Gastrocnemius medialis (tissue), 4 donors: ENCODE results near the gene CDHR3. TPM values are rescaled to one million over a fixed set of nuclear protein-coding genes. Genes with fewer than 3 reads are reported as not detected.
"Not testable (repeated sequence)": the region's sequence is repeated elsewhere in the genome, so short reads cannot be mapped to it uniquely, and the experiment has no call there.

Experiments used
- ATAC-seq, 2 donors: fragments of 150-250 bp; one replicate each; pipeline ENCODE4 v1.9.1; 2016
- DNase-seq, 2 donors: peaks; one replicate each; pipeline ENCODE4 v3.0.0-alpha.2; 2019
- H3K27ac ChIP-seq, 4 donors: fragments of 200-600 bp; sonication (generic); 1 replicate in 1 of 4; 2 replicates in 3 of 4; pipeline ENCODE4 v1.5.1; 2016 to 2018; ENCODE audit warnings: mild to moderate bottlenecking in 2 of 4, moderate library complexity in 1 of 4
- H3K27me3 ChIP-seq, 3 donors: fragments of 200-600 bp; sonication (generic) in 2 of 3; 1 replicate in 1 of 3; 2 replicates in 2 of 3; pipeline versions ENCODE4 v1.5.1 to v1.6.0; 2016 to 2019; ENCODE audit warnings: mild to moderate bottlenecking in 1 of 3, moderate library complexity in 1 of 3
- H3K36me3 ChIP-seq, 2 donors: fragments of 200-600 bp; sonication (generic) in 1 of 2; one replicate each; pipeline ENCODE4 v1.5.1; 2017 to 2018
- H3K4me1 ChIP-seq, 2 donors: fragments of 200-600 bp; sonication (generic) in 1 of 2; one replicate each; pipeline ENCODE4 v1.5.1; 2016 to 2017; ENCODE audit warnings: mild to moderate bottlenecking in 2 of 2
- H3K4me3 ChIP-seq, 4 donors: fragments of 200-600 bp; sonication (generic) in 3 of 4; 1 replicate in 1 of 4; 2 replicates in 3 of 4; pipeline ENCODE4 v1.5.1; 2016 to 2019; ENCODE audit warnings: mild to moderate bottlenecking in 2 of 4
- H3K9me3 ChIP-seq, 3 donors: fragments of 200-600 bp; sonication (generic) in 2 of 3; 1 replicate in 1 of 3; 2 replicates in 2 of 3; pipeline ENCODE4 v1.5.1; 2016 to 2019
- POLR2A ChIP-seq, 2 donors: fragments of 450-650 bp; IDR thresholded peaks; one replicate each; pipeline ENCODE4 v1.6.1; 2017; ENCODE audit warnings: antibody characterized with exemption in 2 of 2, mild to moderate bottlenecking in 2 of 2, moderate library complexity in 2 of 2
- in situ Hi-C, 4 donors: fragments of 200-750 bp; cut with MboI; loops; one replicate each; pipeline versions ENCODE4 v1.15.0 to v1.8.0; 2017; ENCODE audit warnings: low sequenced_read_pairs in 4 of 4
- intact Hi-C: fragments of 100-400 bp; cut with DNase I; formaldehyde crosslinking; loops from one replicate; pipeline ENCODE4 v1.15.1; 2023; ENCODE audit warnings: low total_unique reads
- total RNA-seq, 4 donors: library from RNA; depleted of rRNA; stranded (reverse); fragments of >200 nt; gene quantifications; one replicate each; pipeline versions ENCODE4 v1.1.0 to v1.2.3, GENCODE V29; 2016
- TF ChIP-seq, protein P1 (sequence below), 5 experiments: fragments of 450-650 bp in 3 of 5; fragments of 200-600 bp in 2 of 5; sonication (generic) in 2 of 5; IDR thresholded peaks in 4 of 5; conservative IDR thresholded peaks in 1 of 5; 1 replicate in 4 of 5; 2 replicates in 1 of 5; pipeline ENCODE4 v1.5.1; 2016 to 2019; ENCODE audit warnings: antibody characterized with exemption in 5 of 5, mild to moderate bottlenecking in 3 of 5, moderate library complexity in 3 of 5

Gene CDHR3
- total RNA-seq, 4 donors from 2014 or later = 0.62 to 21.2 TPM; not detected in 2

DNA sequence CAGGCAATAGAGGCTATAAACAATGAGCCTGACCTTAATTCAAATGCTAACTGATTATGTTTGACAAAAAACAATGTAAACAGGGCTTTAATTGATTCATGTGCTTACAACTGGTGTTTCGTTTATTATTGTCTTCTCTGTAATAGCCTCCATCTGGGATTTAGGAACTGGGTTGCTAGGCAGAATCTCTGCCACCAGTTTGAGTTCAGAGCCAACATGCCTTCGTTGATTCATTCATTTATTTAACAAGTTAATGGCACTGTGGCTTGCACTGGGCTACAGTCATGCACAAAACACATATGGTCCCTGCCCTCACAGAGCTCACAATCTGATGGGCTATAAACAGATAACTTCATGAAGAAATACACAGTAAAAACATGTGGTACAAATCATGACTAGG is 19.6 kb upstream of the CDHR3 start:
- Histone ChIP-seq H3K4me3 (no peak overlapping the region), H3K27me3 (no peaks in the 10 kb centered on the region), H3K27ac (no peak overlapping the region), H3K9me3 (no peaks in the 10 kb centered on the region), H3K4me1 (no peaks in the 10 kb centered on the region), H3K36me3 (no peaks in the 10 kb centered on the region)
- ATAC-seq = no peak
- in situ Hi-C loops = no loop called here
- TF ChIP-seq, protein P1, sequence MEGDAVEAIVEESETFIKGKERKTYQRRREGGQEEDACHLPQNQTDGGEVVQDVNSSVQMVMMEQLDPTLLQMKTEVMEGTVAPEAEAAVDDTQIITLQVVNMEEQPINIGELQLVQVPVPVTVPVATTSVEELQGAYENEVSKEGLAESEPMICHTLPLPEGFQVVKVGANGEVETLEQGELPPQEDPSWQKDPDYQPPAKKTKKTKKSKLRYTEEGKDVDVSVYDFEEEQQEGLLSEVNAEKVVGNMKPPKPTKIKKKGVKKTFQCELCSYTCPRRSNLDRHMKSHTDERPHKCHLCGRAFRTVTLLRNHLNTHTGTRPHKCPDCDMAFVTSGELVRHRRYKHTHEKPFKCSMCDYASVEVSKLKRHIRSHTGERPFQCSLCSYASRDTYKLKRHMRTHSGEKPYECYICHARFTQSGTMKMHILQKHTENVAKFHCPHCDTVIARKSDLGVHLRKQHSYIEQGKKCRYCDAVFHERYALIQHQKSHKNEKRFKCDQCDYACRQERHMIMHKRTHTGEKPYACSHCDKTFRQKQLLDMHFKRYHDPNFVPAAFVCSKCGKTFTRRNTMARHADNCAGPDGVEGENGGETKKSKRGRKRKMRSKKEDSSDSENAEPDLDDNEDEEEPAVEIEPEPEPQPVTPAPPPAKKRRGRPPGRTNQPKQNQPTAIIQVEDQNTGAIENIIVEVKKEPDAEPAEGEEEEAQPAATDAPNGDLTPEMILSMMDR (IDR thresholded peaks at IDR 0.05 in 4 of 5, conservative IDR thresholded peaks at IDR 0.05 in 1 of 5) = no peak
- TF ChIP-seq POLR2A (IDR thresholded peaks at IDR 0.05) = no peak
- DNase-seq = no peak
- intact Hi-C loops = no loop called here

DNA sequence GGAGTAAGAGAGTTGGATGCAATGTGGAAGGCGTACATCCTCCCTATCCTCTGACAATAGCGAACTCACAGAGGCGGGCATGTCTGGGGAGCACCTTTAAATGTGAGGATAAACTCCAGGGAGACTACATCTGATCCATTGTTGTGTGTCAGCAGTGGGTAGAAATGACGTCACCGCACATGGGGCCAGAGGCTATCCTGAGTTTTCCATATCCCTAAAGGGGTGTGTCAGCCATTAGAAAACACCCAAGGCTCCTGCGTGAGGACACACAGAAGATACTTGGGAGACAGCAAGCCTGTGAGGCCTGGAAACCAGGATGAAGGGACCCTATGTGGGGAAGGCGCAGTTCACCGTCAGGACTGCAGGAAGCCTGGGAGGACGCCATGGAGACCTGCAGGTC is 17.2 kb upstream of the CDHR3 start:
- TF ChIP-seq, protein P1 (IDR thresholded peaks at IDR 0.05 in 4 of 5, conservative IDR thresholded peaks at IDR 0.05 in 1 of 5) = no peak
- TF ChIP-seq POLR2A (IDR thresholded peaks at IDR 0.05) = no peak
- H3K27me3 ChIP-seq = no peaks in the 10 kb centered on the region
- no peaks in the 10 kb centered on the region for H3K9me3 ChIP-seq
- intact Hi-C loops (no loop called here), in situ Hi-C loops (no loop called here)
- H3K4me1 ChIP-seq = no peaks in the 10 kb centered on the region
- ATAC-seq (no peak), DNase-seq (no peak)
- H3K27ac ChIP-seq = no peak overlapping the region
- H3K36me3 ChIP-seq = no peaks in the 10 kb centered on the region
- H3K4me3 ChIP-seq = no peak overlapping the region

DNA sequence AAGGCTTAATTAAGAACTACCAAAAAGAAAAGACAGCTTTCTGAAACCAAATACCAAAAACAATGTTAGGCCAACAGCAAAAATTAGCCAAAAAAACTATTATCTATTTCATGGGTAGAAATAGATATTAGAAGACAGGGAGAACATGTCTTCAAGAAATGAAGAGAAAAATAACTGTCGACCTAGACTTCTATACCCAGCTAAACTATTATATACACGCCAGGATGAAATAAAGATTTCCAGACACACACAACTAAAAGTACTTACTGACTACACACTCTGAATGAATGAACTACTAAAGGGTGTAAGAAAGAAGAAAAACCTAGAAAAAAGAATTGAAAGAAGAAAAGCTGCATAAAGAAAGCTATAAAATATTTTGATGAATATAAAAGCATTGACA is 11.5 kb upstream of the CDHR3 start:
- intact Hi-C loops = no loop called here
- no peak overlapping the region for H3K4me3 ChIP-seq
- TF ChIP-seq, protein P1 (IDR thresholded peaks at IDR 0.05 in 4 of 5, conservative IDR thresholded peaks at IDR 0.05 in 1 of 5) = no peak
- TF ChIP-seq POLR2A (IDR thresholded peaks at IDR 0.05) = no peak
- in situ Hi-C loops = no loop called here
- H3K9me3 ChIP-seq = peaks cover 0 to 8% (median 0%) of the 10 kb centered on the region in 3 donors
- H3K27ac ChIP-seq = peak overlapping the region in 1 of 4 donors; percentile 33
- DNase-seq (no peak), ATAC-seq (no peak)
- H3K36me3 ChIP-seq = no peaks in the 10 kb centered on the region
- no peaks in the 10 kb centered on the region for H3K27me3 ChIP-seq
- no peaks in the 10 kb centered on the region for H3K4me1 ChIP-seq

DNA sequence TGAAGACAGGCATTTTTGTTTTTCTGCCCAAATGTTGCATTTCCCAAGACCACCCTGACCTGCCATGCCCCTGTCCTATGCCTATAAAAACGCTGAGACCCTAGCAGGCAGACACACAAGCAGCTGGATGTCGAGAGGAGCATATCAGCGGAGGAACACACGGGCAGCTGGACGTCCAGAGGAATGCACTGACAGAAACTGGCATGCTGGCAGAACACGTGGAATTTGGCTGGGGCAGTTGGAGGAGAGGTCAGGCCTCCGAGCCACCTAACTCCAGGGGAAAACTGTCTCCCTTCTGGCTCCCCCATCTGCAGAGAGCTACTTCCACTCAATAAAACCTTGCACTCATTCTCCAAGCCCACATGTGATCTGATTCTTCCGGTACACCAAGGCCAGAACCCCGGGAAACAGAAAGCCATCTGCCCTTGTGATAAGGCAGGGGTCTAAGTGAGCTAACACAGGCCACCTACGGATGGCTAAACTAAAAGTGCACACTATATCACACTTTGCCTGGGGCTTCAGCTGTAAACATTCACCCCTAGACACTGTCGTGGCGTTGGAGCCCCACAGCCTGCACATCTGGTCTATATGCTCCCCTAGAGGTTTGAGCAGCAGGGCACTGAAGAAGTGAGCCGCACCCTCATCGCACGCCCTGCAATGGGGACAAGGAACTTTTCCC is 10.0 kb upstream of the CDHR3 start:
- no peaks in the 10 kb centered on the region for H3K4me1 ChIP-seq
- no peaks in the 10 kb centered on the region for H3K36me3 ChIP-seq
- no peak for TF ChIP-seq POLR2A (IDR thresholded peaks at IDR 0.05)
- TF ChIP-seq, protein P1 (IDR thresholded peaks at IDR 0.05 in 4 of 5, conservative IDR thresholded peaks at IDR 0.05 in 1 of 5) = no peak
- in situ Hi-C loops = no loop called here
- ATAC-seq (no peak), DNase-seq (no peak)
- peaks cover 0 to 8% (median 0%) of the 10 kb centered on the region in 3 donors for H3K9me3 ChIP-seq
- no peak overlapping the region for H3K4me3 ChIP-seq
- intact Hi-C loops = no loop called here
- H3K27me3 ChIP-seq = no peaks in the 10 kb centered on the region
- no peak overlapping the region for H3K27ac ChIP-seq

DNA sequence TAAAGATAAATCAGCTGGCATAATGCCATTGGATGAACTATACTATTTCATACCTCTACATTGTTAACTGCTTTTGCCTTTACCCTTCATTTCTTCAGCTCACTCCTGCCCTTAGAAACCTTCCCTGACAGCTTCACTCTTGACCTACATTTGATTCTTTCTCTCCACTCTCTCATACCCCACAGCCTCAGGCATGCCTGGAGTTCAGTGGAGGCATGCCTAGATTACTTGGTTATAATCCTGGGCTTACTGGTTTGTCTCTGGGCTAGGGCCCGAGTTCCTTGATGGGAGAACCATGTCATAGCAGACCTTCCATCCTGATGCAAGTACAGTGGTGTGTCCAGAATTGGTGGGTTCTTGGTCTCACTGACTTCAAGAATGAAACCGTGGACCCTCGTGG is 8.4 kb upstream of the CDHR3 start:
- Histone ChIP-seq H3K9me3 (peaks cover 0 to 8% (median 0%) of the 10 kb centered on the region in 3 donors), H3K4me3 (no peak overlapping the region), H3K4me1 (no peaks in the 10 kb centered on the region), H3K27ac (no peak overlapping the region), H3K27me3 (no peaks in the 10 kb centered on the region), H3K36me3 (no peaks in the 10 kb centered on the region)
- ATAC-seq (no peak), DNase-seq (no peak)
- in situ Hi-C loops = no loop called here
- intact Hi-C loops = no loop called here
- no peak for TF ChIP-seq POLR2A (IDR thresholded peaks at IDR 0.05)
- TF ChIP-seq, protein P1 (IDR thresholded peaks at IDR 0.05 in 4 of 5, conservative IDR thresholded peaks at IDR 0.05 in 1 of 5) = no peak

DNA sequence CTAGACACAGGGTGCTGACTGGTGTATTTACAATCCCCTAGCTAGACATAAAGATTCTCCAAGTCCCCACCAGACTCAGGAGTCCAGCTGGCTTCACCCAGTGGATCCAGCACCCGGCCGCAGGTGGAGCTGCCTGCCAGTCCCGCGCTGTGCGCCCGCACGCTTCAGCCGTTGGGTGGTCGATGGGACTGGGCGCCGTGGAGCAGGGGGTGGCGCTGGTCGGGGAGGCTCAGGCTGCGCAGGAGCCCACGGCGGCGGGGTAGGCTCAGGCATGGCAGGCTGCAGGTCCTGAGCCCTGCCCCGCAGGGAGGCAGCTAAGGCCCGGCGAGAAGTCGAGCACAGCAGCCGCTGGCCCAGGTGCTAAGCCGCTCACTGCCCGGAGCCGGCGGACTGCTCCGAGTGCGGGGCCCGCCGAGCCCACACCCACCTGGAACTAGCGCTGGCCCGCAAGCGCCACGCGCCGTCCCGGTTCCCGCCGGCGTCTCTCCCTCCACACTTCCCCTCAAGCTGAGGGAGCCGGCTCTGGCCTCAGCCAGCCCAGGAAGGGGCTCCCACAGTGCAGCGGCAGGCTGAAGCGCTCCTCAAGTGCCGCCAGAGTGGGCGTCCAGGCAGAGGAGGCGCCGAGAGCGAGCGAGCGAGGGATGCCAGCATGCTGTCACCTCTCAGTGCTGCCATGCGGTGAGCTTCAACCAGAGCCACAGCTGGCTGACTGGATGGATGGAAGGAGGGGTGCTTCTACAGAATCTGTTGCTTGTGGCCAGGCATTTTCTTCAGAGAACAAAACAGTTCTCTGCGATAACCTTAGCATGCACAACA is 7.2 kb upstream of the CDHR3 start:
- DNase-seq, H3K27me3 ChIP-seq, H3K9me3 ChIP-seq, H3K4me1 ChIP-seq, in situ Hi-C loops, H3K36me3 ChIP-seq, intact Hi-C loops, ATAC-seq, H3K27ac ChIP-seq, H3K4me3 ChIP-seq: not testable (repeated sequence)
